ENCODE results near the gene SOD3.

- no peak for TF ChIP-seq POLR2A (IDR thresholded peaks at IDR 0.05)
- no peak for TF ChIP-seq CTCF (IDR thresholded peaks at IDR 0.05)
- TF ChIP-seq POLR2AphosphoS5 (IDR thresholded peaks at IDR 0.05): no peak
These were observed 41.4 kb downstream of the SOD3 start for GRCh38 chr4:24836661-24837242.
